ENCODE data around the gene SLC25A45. TPM values are rescaled to one million over a fixed set of nuclear protein-coding genes. Genes with fewer than 3 reads are reported as not detected.

The SLC25A45 gene
- total RNA-seq, 1 experiment from 2014 or later, result 1.1 TPM

DNA sequence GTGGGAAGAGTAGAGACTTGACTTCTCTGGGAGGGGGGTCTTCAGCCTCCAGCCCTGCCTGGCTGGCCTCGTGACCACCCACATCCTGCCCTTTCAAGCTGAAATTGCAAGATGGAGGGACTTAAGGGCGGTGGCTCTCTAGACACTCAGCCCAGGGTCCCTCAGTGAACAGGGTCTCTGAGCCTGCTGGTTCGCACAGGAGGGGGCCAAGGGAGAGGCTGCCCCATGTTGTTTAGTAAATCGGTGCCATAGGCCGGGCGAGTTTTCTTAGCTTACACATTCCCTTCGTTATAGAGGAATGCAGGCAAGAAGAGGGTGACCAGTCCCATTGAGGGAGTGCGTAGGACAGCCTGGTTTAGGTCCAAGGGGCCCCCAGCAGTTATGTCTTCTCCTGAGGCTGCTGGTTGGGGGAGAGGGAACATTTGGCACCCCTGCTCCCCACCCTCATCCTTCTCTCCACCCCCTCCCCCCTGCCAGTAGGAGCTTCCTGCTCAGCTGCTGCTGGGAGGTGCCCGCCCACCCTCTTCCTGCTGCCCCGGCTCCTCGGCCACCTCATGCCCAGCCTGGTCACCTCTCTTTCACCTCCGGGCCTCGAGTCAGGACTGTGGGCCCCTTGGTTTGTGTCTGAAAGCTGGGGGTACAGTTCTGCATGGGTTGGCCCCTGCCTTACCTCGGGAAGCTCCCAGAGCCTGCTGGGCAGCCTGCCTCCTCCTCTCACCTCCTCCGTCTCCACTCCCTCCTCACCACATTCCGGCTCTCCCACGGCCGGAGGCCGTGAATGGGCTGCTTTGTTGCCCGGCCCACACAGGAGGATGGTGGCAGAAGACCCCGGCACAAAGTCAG, 7.9 kb upstream of the SLC25A45 start:
- H3K79me1 ChIP-seq (ENCODE audit: insufficient read depth, low read depth, low read length, poor library complexity, severe bottlenecking), result no peaks in the 10 kb centered on the region
- DNase-seq, result no peak
- H2BK120ac ChIP-seq (ENCODE audit: low read depth, low read length, poor library complexity, severe bottlenecking), result no peak overlapping the region
- no peak overlapping the region for H3K4me2 ChIP-seq (ENCODE audit: insufficient read depth, insufficient read length, low read length)
- Mint-ChIP-seq H3K4me1 (peaks cover 11 to 12% of the 10 kb centered on the region in 2 experiments), H3K27ac (peak overlapping the region; percentile 28 to 76 (median 44); a peak in 3 of 7 replicates), H3K27me3 (ENCODE audit: low read depth) (peaks cover 2% of the 10 kb centered on the region; the same call in 1 of the 2 replicates), H3K4me3 (no peak overlapping the region; a peak in 1 of 5 replicates), H3K36me3 (ENCODE audit: insufficient read depth in 1 of 3, low read depth in 3 of 3) (peaks cover 0 to 8% (median 5%) of the 10 kb centered on the region in 3 experiments; a peak in 4 of 7 replicates), H3K9me3 (no peaks in the 10 kb centered on the region)
- no peaks in the 10 kb centered on the region for H3K23me2 ChIP-seq (ENCODE audit: insufficient read length, low read depth, low read length, poor library complexity, severe bottlenecking)
- no peak overlapping the region for H3K9ac ChIP-seq (ENCODE audit: extremely low read depth, insufficient read length, low read length)
- H2BK15ac ChIP-seq (ENCODE audit: low read depth, low read length), result no peak overlapping the region
- H2AK5ac ChIP-seq (ENCODE audit: insufficient read length, low read length), result no peak overlapping the region
- H2BK5ac ChIP-seq (ENCODE audit: insufficient read length, low read length), result no peak overlapping the region
- H3K27ac ChIP-seq (ENCODE audit: insufficient read length, low read depth, low read length), result no peak overlapping the region
- no peak overlapping the region for H3K56ac ChIP-seq (ENCODE audit: insufficient read length, low read depth, low read length)
- no peak overlapping the region for H2BK12ac ChIP-seq (ENCODE audit: insufficient read length, low read depth, low read length)
- no peak overlapping the region for H3K4ac ChIP-seq (ENCODE audit: low read depth, low read length)
- no peak overlapping the region for H2BK20ac ChIP-seq (ENCODE audit: low read depth, low read length, poor library complexity, severe bottlenecking)
- H3K18ac ChIP-seq (ENCODE audit: insufficient read length, low read depth, low read length), result no peak overlapping the region
- H3K9me3 ChIP-seq (ENCODE audit: control insufficient read depth, low read depth, low read length), result no peaks in the 10 kb centered on the region
- no peak overlapping the region for H4K5ac ChIP-seq (ENCODE audit: insufficient read length, low read depth, low read length)
- WGBS (ENCODE audit: extremely low coverage, insufficient read length, low lambda C conversion rate), result no CpG with 5 or more reads among the region's 21 CpGs
- H2AFZ ChIP-seq (ENCODE audit: low read length), result no peak overlapping the region
- H3K27me3 ChIP-seq (ENCODE audit: insufficient read depth, low read length), result no peaks in the 10 kb centered on the region
- H4K8ac ChIP-seq (replicated peaks; ENCODE audit: insufficient read length, low read depth, low read length), result no peak overlapping the region
- no peak overlapping the region for H3K23ac ChIP-seq (ENCODE audit: insufficient read length, low read depth, low read length)
- peaks cover 2% of the 10 kb centered on the region for H4K20me1 ChIP-seq (ENCODE audit: control insufficient read depth, insufficient read depth, insufficient read length)
- H3K79me2 ChIP-seq (ENCODE audit: insufficient read depth, low read length), result no peaks in the 10 kb centered on the region
- TF ChIP-seq, protein P1, sequence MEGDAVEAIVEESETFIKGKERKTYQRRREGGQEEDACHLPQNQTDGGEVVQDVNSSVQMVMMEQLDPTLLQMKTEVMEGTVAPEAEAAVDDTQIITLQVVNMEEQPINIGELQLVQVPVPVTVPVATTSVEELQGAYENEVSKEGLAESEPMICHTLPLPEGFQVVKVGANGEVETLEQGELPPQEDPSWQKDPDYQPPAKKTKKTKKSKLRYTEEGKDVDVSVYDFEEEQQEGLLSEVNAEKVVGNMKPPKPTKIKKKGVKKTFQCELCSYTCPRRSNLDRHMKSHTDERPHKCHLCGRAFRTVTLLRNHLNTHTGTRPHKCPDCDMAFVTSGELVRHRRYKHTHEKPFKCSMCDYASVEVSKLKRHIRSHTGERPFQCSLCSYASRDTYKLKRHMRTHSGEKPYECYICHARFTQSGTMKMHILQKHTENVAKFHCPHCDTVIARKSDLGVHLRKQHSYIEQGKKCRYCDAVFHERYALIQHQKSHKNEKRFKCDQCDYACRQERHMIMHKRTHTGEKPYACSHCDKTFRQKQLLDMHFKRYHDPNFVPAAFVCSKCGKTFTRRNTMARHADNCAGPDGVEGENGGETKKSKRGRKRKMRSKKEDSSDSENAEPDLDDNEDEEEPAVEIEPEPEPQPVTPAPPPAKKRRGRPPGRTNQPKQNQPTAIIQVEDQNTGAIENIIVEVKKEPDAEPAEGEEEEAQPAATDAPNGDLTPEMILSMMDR (conservative IDR thresholded peaks at IDR 0.05), result no peak
- H3K14ac ChIP-seq (ENCODE audit: insufficient read depth, low read length), result no peak overlapping the region
- no peaks in the 10 kb centered on the region; the same call in 1 of the 2 replicates for H3K4me1 ChIP-seq (ENCODE audit: insufficient read depth, low read length)
- H4K91ac ChIP-seq (ENCODE audit: insufficient read length, low read depth, low read length), result no peak overlapping the region
- no peak overlapping the region for H3T11ph ChIP-seq (ENCODE audit: low read length)

All from H9 (cell line).